D341Med (cell line): ENCODE measurements around the gene TESPA1.
"Not testable (repeated sequence)": the region's sequence is repeated elsewhere in the genome, so short reads cannot be mapped to it uniquely, and the experiment has no call there.

Source experiments
- DNase-seq: peaks from one replicate; pipeline ENCODE4 v3.0.0; 2012; ENCODE audit warnings: low spot score

The TESPA1 gene

GRCh38 chr12:54984658-54985376, at the start of gene TESPA1:
Gene TESPA1 (minus strand): TSS chr12:54984762. CDS start chr12:54974562, 10,200 bp downstream.
- no peak for DNase-seq

- peak; percentile 60 for DNase-seq
These were observed 49.7 kb upstream of the TESPA1 start for GRCh38 chr12:55034218-55034617.

GRCh38 chr12:55025508-55025907, 40.9 kb upstream of the TESPA1 start:
- no peak for DNase-seq

GRCh38 chr12:55024575-55024974, 40.0 kb upstream of the TESPA1 start:
- DNase-seq, result no peak

GRCh38 chr12:55019784-55020183, 35.2 kb upstream of the TESPA1 start, which contains the start of gene NEUROD4:
Gene NEUROD4 (plus strand): TSS chr12:55019974. CDS start chr12:55026440, 6,466 bp downstream.
- peak; percentile 35 for DNase-seq

- DNase-seq, result peak; percentile 45
These were observed 32.9 kb upstream of the TESPA1 start for GRCh38 chr12:55017416-55017925.

GRCh38 chr12:55008944-55009585, 24.5 kb upstream of the TESPA1 start:
- DNase-seq, result no peak

- DNase-seq, result no peak
These were observed 17.8 kb upstream of the TESPA1 start for GRCh38 chr12:55002355-55002754.

- no peak for DNase-seq
These were observed 16.8 kb upstream of the TESPA1 start for GRCh38 chr12:55001198-55001868.

GRCh38 chr12:54998958-54999510, 14.5 kb upstream of the TESPA1 start:
- DNase-seq, result no peak

GRCh38 chr12:54997929-54998522, 13.5 kb upstream of the TESPA1 start:
- DNase-seq, result no peak

- DNase-seq, result no peak
These were observed 11.6 kb upstream of the TESPA1 start for GRCh38 chr12:54996205-54996604.

- DNase-seq, result peak; percentile 68
These were observed 8.7 kb upstream of the TESPA1 start for GRCh38 chr12:54993181-54993835.

- no peak for DNase-seq
These were observed 7.4 kb upstream of the TESPA1 start for GRCh38 chr12:54991991-54992375.

GRCh38 chr12:54991161-54991990, 6.8 kb upstream of the TESPA1 start:
- DNase-seq, result no peak

- DNase-seq, result no peak
These were observed 5.3 kb upstream of the TESPA1 start for GRCh38 chr12:54989829-54990228.

- peak; percentile 52 for DNase-seq
These were observed 4.0 kb upstream of the TESPA1 start for GRCh38 chr12:54988402-54989054.

GRCh38 chr12:54987611-54988231, 3.2 kb upstream of the TESPA1 start:
- no peak for DNase-seq

GRCh38 chr12:54986773-54987172, 2.2 kb upstream of the TESPA1 start:
- not testable (repeated sequence) for DNase-seq
